HepG2 (cell line): ENCODE data around the gene EPHA3.

Experiments
- CBX5 ChIP-seq: sonication (generic); formaldehyde crosslinking; IDR thresholded peaks from 2 replicates; pipeline ENCODE4 v1.4.0; 2020; ENCODE audit warnings: missing genetic modification reagents, borderline replicate concordance
- CTCF ChIP-seq: sonication (generic); formaldehyde crosslinking; IDR thresholded peaks from 2 replicates; pipeline ENCODE4 v1.5.0; 2020; ENCODE audit warnings: mild to moderate bottlenecking, missing genetic modification reagents, moderate library complexity
- ZBTB14 ChIP-seq: sonication (generic); formaldehyde crosslinking; IDR thresholded peaks from 2 replicates; pipeline ENCODE4 v1.4.0; 2020; ENCODE audit warnings: missing genetic modification reagents
- ZNF335 ChIP-seq: sonication (generic); formaldehyde crosslinking; IDR thresholded peaks from 2 replicates; pipeline ENCODE4 v1.4.0; 2020; ENCODE audit warnings: missing genetic modification reagents
- ZNF772 ChIP-seq: sonication (generic); formaldehyde crosslinking; IDR thresholded peaks from 2 replicates; pipeline ENCODE4 v1.5.0; 2020; ENCODE audit warnings: mild to moderate bottlenecking, missing genetic modification reagents
- TF ChIP-seq, protein P1 (sequence below): sonication (generic); formaldehyde crosslinking; IDR thresholded peaks from 2 replicates; pipeline ENCODE4 v1.4.0; 2020; ENCODE audit warnings: mild to moderate bottlenecking, missing genetic modification reagents, borderline replicate concordance

DNA sequence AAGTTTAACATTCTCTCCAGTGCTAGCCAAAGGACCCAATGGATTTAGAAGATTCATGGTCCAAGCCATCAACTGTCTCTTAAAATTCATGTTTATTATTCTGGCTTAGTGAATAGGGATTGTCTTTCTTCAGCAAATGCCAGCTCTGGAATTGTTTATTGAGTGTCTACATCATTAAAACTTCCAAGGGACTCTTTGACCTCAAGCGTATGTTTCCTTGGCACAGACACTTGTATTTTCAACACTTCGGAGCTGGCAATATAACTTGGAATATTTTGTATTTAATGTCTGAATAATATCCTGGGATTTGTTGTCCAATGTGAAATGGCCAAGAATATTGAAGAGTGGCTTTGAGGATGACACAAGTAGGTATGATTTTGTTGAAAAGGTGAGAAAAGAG, 204.2 kb downstream of the EPHA3 start:
- TF ChIP-seq CBX5 (CRISPR knock-in tag) (no peak), CTCF (CRISPR knock-in tag) (no peak), ZNF772 (no peak), ZNF335 (no peak), ZBTB14 (no peak)
- TF ChIP-seq, protein P1, sequence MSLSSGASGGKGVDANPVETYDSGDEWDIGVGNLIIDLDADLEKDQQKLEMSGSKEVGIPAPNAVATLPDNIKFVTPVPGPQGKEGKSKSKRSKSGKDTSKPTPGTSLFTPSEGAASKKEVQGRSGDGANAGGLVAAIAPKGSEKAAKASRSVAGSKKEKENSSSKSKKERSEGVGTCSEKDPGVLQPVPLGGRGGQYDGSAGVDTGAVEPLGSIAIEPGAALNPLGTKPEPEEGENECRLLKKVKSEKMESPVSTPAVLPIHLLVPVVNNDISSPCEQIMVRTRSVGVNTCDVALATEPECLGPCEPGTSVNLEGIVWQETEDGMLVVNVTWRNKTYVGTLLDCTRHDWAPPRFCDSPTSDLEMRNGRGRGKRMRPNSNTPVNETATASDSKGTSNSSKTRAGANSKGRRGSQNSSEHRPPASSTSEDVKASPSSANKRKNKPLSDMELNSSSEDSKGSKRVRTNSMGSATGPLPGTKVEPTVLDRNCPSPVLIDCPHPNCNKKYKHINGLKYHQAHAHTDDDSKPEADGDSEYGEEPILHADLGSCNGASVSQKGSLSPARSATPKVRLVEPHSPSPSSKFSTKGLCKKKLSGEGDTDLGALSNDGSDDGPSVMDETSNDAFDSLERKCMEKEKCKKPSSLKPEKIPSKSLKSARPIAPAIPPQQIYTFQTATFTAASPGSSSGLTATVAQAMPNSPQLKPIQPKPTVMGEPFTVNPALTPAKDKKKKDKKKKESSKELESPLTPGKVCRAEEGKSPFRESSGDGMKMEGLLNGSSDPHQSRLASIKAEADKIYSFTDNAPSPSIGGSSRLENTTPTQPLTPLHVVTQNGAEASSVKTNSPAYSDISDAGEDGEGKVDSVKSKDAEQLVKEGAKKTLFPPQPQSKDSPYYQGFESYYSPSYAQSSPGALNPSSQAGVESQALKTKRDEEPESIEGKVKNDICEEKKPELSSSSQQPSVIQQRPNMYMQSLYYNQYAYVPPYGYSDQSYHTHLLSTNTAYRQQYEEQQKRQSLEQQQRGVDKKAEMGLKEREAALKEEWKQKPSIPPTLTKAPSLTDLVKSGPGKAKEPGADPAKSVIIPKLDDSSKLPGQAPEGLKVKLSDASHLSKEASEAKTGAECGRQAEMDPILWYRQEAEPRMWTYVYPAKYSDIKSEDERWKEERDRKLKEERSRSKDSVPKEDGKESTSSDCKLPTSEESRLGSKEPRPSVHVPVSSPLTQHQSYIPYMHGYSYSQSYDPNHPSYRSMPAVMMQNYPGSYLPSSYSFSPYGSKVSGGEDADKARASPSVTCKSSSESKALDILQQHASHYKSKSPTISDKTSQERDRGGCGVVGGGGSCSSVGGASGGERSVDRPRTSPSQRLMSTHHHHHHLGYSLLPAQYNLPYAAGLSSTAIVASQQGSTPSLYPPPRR (CRISPR knock-in tag) = no peak
